ENCODE data around the gene CYSRT1. TPM values are rescaled to one million over a fixed set of nuclear protein-coding genes. Genes with fewer than 3 reads are reported as not detected.

The CYSRT1 gene
- polyA plus RNA-seq, 1 of the 3 experiments (the other 2 are of a cell fraction) = 2.1 TPM

DNA sequence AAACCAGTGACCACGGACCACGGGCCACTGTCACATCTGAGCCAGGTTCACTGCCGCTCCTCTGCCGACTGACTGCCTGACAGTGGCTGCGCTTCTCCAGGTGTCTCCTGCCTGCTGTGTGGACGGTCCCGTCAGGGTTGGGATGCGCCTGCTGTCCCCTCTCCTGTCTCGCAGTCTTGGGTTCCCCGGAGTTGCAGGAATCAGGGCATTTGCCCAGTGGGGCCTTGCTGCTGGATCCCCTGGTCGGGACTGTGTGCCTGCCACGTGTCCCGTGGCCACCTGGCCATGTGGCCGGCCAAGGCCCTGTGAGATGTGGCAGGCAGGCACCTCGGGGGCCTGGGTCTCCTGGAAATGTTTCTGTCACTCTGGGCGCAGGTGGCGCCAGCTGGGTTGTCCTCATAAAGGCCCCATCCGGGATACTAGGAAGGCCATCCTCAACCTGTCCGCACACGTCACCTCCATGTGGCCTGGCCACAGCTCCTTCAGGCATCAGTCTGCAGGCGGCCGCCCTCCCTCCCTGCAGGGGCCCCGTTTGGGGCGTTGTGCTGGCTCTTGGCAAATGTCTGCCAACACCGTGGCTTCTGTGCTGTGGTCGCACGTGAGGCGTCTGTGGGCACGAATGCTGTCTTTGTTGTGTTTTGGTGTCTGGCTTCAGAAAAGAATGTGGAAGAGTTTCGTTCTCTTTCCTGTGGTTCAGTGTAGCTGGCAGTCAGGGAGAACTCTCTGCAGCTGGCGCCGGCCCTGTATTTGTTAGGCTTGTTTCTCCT, 46.1 kb downstream of the CYSRT1 start:
- H3K79me2 ChIP-seq (ENCODE audit: insufficient read depth) = no peaks in the 10 kb centered on the region
- POLR2A ChIA-PET = no interaction called here
- H3K9me2 ChIP-seq = no peaks in the 10 kb centered on the region
- peaks cover 19 to 45% of the 10 kb centered on the region in 2 experiments for H3K36me3 ChIP-seq (replicated peaks in 1 of 2; ENCODE audit: control insufficient read depth in 1 of 2, insufficient read depth in 2 of 2, low read length in 1 of 2)
- H3K9ac ChIP-seq = no peak overlapping the region
- 96% methylated on average over 22 of the region's 32 CpGs for WGBS (ENCODE audit: low lambda C conversion rate)
- H3K27me3 ChIP-seq (ENCODE audit: insufficient read depth) = no peaks in the 10 kb centered on the region
- H3K27ac ChIP-seq (ENCODE audit: low read depth in 2 of 2, low read length in 1 of 2) = no peak overlapping the region
- H4K20me1 ChIP-seq (ENCODE audit: insufficient read depth) = 0 out of 2 replicates have a peak, but pooled peaks cover 3% of the 10 kb centered on the region
- H2AFZ ChIP-seq (ENCODE audit: low read depth) = no peak overlapping the region
- no peak for TF ChIP-seq TAF1 (IDR thresholded peaks at IDR 0.05; ENCODE audit: borderline replicate concordance, low read depth, low read length)
- TF ChIP-seq RAD21 (IDR thresholded peaks at IDR 0.05; ENCODE audit: low read length) = no peak
- TF ChIP-seq, protein P1, sequence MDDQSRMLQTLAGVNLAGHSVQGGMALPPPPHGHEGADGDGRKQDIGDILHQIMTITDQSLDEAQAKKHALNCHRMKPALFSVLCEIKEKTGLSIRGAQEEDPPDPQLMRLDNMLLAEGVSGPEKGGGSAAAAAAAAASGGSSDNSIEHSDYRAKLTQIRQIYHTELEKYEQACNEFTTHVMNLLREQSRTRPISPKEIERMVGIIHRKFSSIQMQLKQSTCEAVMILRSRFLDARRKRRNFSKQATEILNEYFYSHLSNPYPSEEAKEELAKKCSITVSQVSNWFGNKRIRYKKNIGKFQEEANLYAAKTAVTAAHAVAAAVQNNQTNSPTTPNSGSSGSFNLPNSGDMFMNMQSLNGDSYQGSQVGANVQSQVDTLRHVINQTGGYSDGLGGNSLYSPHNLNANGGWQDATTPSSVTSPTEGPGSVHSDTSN (IDR thresholded peaks at IDR 0.05) = no peak
- TF ChIP-seq FOXM1 (IDR thresholded peaks at IDR 0.05; ENCODE audit: low read depth) = no peak
- TF ChIP-seq, protein P2, sequence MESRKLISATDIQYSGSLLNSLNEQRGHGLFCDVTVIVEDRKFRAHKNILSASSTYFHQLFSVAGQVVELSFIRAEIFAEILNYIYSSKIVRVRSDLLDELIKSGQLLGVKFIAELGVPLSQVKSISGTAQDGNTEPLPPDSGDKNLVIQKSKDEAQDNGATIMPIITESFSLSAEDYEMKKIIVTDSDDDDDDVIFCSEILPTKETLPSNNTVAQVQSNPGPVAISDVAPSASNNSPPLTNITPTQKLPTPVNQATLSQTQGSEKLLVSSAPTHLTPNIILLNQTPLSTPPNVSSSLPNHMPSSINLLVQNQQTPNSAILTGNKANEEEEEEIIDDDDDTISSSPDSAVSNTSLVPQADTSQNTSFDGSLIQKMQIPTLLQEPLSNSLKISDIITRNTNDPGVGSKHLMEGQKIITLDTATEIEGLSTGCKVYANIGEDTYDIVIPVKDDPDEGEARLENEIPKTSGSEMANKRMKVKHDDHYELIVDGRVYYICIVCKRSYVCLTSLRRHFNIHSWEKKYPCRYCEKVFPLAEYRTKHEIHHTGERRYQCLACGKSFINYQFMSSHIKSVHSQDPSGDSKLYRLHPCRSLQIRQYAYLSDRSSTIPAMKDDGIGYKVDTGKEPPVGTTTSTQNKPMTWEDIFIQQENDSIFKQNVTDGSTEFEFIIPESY (IDR thresholded peaks at IDR 0.05; ENCODE audit: borderline replicate concordance, low read depth) = no peak
- no peak for TF ChIP-seq EZH2phosphoT487 (IDR thresholded peaks at IDR 0.05; ENCODE audit: borderline replicate concordance, low read depth)
- TF ChIP-seq, protein P3, sequence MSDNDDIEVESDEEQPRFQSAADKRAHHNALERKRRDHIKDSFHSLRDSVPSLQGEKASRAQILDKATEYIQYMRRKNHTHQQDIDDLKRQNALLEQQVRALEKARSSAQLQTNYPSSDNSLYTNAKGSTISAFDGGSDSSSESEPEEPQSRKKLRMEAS (IDR thresholded peaks at IDR 0.05; ENCODE audit: low read depth) = no peak
- TF ChIP-seq NRF1 (IDR thresholded peaks at IDR 0.05; ENCODE audit: low read depth, low read length) = no peak
- TF ChIP-seq RXRA (IDR thresholded peaks at IDR 0.05; ENCODE audit: borderline replicate concordance, low read depth) = no peak
- no peak for TF ChIP-seq JUND (IDR thresholded peaks at IDR 0.05)
- TF ChIP-seq SMC3 (IDR thresholded peaks at IDR 0.05; ENCODE audit: low read depth, low read length) = no peak
- TF ChIP-seq FOSL2 (IDR thresholded peaks at IDR 0.05; ENCODE audit: borderline replicate concordance, low read depth) = no peak
- TF ChIP-seq, protein P4, sequence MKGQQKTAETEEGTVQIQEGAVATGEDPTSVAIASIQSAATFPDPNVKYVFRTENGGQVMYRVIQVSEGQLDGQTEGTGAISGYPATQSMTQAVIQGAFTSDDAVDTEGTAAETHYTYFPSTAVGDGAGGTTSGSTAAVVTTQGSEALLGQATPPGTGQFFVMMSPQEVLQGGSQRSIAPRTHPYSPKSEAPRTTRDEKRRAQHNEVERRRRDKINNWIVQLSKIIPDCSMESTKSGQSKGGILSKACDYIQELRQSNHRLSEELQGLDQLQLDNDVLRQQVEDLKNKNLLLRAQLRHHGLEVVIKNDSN (IDR thresholded peaks at IDR 0.05; ENCODE audit: borderline replicate concordance, low read depth) = no peak
- TF ChIP-seq TEAD4 (IDR thresholded peaks at IDR 0.05; ENCODE audit: borderline replicate concordance, insufficient read depth) = no peak
- TF ChIP-seq, protein P5, sequence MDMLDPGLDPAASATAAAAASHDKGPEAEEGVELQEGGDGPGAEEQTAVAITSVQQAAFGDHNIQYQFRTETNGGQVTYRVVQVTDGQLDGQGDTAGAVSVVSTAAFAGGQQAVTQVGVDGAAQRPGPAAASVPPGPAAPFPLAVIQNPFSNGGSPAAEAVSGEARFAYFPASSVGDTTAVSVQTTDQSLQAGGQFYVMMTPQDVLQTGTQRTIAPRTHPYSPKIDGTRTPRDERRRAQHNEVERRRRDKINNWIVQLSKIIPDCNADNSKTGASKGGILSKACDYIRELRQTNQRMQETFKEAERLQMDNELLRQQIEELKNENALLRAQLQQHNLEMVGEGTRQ (IDR thresholded peaks at IDR 0.05; ENCODE audit: borderline replicate concordance, low read depth, low read length) = no peak
- TF ChIP-seq TCF12 (IDR thresholded peaks at IDR 0.05) = no peak
- peaks cover 8% of the 10 kb centered on the region for H3F3A ChIP-seq (replicated peaks; ENCODE audit: insufficient read depth)
- no peak overlapping the region for H3K4me3 ChIP-seq (ENCODE audit: low read depth in 2 of 2, low read length in 1 of 2)
- H3K4me1 ChIP-seq (ENCODE audit: control insufficient read depth in 1 of 2, insufficient read depth in 2 of 2, low read depth in 1 of 2, low read length in 1 of 2) = no peaks in the 10 kb centered on the region; a peak in 1 of 4 replicates
- H3K4me2 ChIP-seq = no peak overlapping the region
- no peaks in the 10 kb centered on the region for H3K9me3 ChIP-seq
- no peak for DNase-seq
- CTCF ChIA-PET = interaction anchor here (1.5 to 2.8 kb wide), 3 partner anchors 15 to 152 kb away, joined by 3 to 16 read pairs (median 6); partner anchors contain the start of genes EXD3 and NOXA1
